Urothelium cell line (cell line): ENCODE measurements around the gene WFDC1.
A peak's percentile ranks its signal among the peaks of the same experiment; 100 is the strongest.

ENCODE experiments used
- DNase-seq: peaks from one replicate; pipeline ENCODE4 v3.0.0; 2011; ENCODE audit warnings: low spot score, mixed read lengths
- FAIRE-seq: peaks from 2 replicates; lab custom pipeline; 2011; peaks lifted over from hg19 to GRCh38; lab: Jason Lieb, UNC

Gene WFDC1, protein sequence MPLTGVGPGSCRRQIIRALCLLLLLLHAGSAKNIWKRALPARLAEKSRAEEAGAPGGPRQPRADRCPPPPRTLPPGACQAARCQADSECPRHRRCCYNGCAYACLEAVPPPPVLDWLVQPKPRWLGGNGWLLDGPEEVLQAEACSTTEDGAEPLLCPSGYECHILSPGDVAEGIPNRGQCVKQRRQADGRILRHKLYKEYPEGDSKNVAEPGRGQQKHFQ

DNA sequence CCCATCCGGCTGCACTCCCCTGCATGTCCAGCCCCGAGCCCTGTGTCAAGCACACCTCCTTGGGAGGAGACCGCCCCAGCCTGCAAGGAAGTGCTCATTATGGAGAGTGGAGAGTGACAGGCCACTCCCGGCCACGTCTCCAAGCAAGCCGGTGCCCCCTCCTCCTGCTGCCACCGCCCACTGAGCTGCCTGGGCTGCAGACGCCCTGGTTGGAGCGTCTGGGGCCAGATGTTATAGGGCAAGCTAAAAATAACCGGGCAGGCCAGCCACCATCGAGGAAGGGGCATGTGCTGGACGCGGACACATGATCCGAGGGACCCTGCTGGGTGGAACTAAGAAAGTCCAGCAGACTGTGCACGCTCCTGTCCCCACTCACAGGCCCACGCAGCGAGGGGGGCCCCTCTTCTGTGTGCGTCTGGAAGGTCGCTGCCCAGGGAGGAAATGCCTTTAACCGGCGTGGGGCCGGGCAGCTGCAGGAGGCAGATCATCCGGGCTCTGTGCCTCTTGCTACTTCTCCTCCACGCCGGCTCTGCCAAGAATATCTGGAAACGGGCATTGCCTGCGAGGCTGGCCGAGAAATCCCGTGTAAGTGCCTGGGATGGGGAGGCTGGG, at the start of gene WFDC1:
Gene WFDC1, plus strand, starts transcription at position 348 of the 612 bp plus-strand sequence. Its CDS starts 94 bp downstream, at position 442.
- FAIRE-seq, result no peak
- DNase-seq, result no peak

DNA sequence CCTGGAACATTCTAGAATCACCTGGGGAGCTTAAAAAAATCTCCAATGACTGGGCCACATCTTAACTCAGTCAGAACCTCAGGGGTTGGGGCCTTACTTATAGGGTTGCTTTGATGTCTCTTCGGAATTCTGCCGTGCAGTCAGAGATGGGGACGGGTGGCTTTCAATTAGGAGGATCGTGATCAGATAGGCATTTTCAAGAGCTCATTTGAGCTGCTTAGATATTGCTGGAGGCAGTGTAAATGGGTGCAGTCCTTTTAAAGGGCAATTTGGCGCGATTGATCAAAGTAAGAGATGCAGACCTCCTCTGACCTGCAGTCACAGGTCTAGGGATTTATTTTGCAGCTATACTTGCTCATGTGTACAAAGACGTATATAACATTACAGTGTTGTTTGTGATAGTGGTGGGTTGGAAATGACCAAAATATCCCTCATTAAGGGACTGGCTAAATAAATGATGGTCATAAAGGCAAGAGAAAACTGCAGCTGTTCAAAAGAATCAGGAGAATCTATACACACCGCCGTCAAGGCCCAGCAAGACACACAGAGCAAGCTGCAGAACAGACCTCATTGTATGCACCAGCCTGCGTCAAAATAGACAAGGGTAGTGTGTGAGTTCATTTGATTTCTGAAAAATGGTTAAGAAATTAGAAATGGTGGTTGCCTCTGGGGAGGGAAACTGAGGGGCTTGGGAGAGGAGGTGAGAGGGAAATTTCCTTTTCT, 48.6 kb upstream of the WFDC1 start:
- no peak for DNase-seq
- FAIRE-seq, result no peak

DNA sequence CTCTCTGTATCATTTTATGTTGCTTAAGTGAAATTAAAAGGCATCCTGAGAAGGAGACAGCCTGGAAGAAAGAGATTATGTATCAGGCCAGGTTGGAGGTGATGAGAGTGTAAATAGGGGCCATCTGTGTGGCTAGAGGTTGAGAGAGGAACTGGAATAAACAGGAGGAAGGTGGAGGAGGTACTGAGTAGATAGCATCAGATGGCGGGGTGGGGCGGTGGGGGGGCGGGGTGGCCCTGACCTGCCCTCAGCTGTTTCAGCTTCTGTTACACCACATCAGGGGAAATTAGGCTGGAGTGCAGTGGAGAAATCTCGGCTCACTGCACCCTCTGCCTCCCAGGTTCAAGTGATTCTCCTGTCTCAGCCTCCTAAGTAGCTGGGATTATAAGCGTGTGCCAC, 48.0 kb upstream of the WFDC1 start:
- FAIRE-seq (no peak), DNase-seq (no peak)

DNA sequence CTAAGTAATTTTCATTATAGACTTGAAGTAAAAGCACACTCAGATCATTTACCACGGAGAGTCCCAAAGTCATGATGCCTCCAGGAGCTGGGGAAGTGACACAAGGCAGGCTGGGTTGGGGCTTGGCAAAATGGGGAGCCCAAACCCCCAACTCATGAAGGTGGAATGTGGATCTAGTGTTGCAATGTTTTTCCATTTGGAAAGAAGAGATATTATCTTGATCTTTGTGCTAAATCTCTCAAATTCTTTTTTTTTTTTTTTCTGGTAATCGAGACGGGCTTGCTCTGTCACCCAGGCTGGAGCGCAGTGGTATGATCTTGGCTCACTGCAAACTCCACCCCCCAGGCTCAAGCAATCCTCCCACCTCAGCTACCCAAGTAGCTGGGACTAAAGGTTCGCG, 47.3 kb upstream of the WFDC1 start:
- DNase-seq, result no peak
- no peak for FAIRE-seq

DNA sequence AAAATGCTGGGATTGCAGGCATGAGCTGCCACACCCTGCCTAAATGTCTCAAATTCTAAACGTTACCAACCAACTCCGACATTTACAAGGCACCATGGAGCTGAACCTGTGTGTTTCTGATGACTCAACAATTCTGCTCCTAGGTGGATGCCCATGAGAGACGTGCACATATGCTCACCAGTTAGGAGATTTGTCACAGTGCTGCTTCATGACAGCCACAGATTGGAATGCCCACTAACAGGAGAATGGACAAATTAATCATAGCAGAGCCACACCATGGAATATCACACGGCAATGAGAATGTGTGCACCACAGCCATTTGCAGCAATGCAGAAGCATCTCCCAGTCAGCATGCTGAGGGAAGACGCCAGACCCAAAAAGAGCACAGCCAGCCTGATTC, 46.8 kb upstream of the WFDC1 start:
- FAIRE-seq (peak; percentile 48), DNase-seq (peak; percentile 53)

DNA sequence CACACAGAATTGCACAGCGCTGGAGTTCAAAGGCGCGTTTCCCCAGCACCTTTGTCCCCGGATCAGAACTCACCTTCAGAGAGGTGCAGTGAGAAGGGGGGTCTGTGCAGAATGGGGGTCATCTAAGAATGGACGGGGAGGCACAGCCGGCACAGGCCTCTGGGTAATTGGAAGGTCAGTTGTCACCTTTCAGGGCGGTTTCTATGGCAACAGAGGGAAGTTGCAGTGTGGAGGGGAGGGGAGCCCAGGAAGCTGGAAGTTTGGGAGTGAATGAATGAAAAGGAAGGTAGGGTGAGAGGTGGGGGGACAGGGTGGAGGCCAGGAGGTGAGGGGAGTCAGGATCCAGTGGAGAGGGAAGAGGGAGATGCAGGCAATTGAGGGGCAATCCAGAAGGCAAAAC, 42.5 kb upstream of the WFDC1 start:
- DNase-seq, result no peak
- no peak for FAIRE-seq

DNA sequence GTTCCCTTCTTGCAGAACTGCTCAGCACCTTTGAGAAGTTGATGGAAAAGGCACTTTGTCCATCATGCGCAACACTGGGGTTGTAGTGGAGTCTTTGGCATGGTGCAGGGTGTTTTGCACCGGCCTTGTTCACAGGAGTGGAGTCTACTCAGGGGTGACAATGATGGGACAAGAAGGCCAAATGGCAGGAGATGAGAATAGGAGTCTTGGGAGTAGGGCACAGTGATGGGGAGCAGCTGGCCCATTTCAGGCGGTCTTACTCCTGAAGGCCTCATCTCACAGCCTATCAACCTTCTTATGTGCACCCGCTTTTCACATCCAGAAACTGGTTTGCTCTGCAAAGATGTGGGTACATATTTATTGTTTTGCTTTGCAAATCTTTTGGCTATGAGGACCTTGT, 41.5 kb upstream of the WFDC1 start:
- FAIRE-seq, result no peak
- no peak for DNase-seq

DNA sequence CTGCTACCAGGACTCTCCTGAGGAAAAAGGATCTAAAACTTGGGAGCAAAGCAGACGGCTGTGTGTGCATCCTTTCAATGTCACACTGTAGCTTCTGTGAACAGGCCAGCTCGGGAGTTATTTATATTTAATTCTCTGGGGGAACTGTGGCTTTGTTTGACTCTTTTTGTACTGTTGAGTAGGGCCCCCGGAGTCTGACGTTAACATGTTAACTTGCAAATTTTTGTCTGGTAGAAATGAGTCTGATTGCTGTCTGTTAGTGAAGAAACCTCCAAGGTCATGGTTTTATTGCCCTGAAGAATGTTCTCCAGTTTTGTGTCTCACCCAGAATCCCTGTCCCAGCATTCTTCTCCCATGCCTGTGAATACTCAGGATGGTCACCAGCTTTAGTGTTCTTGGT, 40.6 kb upstream of the WFDC1 start:
- DNase-seq (no peak), FAIRE-seq (no peak)

DNA sequence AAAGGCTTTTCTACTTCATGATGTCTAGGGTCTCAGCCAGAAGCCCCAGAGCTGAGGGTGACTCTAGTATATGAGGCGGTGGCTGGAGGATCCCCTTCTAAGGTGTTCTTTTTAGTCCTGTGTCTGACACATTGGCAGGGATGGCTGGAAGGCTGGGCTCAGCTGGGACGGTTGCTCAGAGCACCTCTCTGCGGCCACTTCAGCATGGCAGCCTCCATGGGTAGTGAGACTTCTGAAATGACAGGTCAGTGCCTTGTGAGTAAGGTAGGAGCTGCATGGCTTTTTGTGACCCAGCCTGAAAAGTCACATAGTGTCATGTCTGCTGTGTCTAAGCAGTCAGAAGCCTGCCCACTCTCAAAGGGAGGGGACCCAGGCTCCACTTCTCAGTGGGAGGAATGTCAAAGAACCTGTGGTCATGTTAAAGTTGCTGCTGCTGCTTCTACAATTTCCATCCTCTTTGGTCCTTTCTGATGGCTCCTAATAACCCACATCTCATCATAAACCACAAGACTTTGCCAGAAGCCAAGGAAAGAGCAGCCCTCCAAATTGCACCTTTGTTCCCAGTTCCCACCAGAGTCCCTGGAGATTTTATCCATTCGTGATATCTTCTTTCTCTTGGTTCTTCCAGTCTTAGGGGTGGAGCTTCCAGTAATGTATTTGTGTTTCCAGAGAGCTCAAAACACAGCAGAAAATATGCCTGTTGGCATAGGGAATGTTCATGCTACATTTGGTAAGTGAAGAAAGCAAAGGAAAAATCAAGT, 39.4 kb upstream of the WFDC1 start:
- FAIRE-seq, result no peak
- no peak for DNase-seq

DNA sequence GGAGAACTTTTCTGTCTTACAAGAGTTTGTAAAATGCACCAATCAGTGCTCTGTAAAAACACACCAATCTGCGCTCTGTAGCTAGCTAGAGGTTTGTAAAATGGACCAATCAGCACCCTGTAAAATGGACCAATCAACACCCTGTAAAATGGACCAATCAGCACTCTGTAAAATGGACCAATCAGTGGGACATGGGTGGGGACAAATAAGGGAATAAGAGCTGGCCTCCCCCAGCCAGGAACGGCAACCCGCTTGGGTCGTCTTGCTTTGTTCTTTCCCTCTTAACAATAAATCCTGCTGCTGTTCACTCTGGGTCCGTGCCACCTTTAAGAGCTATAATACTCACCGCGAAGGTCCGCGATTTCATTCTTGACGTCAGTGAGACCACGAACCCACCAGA, 36.4 kb upstream of the WFDC1 start:
- no peak for DNase-seq
- FAIRE-seq, result no peak

DNA sequence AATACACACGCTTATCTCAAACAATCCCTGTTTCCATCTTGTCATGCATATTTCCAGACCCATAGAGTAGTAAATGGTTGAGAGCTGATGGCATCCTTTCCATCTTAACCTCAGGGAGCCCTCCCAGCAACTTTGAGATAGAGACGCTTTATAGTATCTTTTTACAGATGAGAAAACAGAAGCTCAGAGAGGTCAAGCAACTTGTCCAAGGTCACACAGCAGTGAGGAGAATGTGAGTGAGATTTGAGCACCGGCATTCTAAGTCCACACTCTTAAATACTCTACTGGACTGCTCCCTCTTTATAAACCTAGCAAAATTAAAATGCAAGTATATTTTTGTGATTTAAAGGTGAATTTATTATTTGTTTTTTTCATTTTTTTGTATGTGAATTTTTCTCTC, 35.0 kb upstream of the WFDC1 start:
- FAIRE-seq (no peak), DNase-seq (no peak)

DNA sequence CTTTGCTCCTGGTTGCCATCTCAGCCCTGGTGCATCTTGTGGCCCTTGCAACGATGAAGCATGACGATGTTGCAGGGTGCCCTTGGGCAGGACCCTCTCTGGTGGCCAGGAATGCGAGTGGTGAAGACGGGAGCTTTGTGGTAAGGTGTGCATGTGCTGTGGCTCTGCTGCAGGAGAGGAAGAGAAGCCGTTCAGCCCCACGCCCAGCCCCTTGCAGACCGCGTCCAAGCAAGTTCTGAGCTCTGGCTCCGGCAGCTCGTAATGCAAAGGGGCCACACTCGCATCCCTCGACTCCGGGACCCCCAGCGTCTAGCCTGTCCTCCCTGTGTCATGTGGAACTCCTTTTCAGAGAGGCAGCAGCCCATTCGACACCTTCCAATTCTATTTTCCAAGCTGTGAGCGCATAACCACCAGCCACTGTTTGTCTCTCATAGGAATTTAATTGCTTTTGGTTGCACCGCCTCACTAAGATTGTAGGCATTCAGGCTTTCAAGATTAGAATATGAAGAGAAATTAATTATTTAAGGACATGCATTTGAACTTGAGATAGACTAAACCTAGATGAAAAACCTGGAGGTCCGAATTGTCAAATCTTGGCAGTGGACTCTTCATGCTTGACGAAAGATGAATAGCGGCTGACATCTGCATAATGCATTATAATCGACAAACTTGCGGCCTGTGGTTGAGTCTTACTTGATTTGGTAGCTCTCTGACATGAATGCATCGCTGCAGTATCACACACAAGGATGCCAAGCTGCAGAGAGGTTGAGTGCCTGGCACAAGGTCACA, 33.7 kb upstream of the WFDC1 start:
- FAIRE-seq, result no peak
- no peak for DNase-seq

DNA sequence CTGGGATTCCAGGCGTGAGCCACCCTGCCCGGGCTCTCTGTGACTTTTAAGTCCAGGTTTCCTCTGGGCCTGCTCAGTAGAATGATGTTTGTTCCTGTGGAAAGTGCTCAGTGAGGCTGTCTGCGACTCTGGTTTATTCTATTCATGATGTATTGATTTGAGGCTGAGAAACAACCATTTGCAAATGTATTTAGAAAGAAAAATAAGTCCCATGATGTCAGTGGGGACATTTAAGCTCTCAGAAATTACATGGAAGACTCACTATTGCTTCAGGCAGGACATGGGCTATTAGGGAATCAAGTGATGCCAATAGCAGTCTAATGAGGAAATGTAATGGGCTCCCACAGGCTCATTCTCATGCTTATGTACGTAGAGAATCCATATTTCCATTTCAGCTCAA, 32.6 kb upstream of the WFDC1 start:
- FAIRE-seq, result no peak

DNA sequence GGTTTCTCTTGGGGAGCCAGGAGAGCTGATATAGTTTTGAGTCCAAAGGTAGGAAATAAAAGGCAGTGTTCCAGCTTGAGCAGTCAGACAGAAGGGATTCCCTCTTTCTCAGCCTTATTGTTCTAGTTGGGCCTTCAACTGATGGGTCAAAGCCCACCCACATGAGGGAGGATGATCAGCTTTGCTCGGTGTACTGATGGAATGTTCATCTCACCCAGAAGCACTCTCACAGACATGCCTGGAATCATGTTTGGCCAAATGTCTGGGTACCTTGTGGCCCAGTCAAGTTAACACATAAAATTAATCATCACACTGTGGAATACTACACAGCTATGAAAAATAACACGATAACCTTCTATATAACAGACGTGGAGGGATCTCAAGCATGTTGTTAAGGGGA, 31.7 kb upstream of the WFDC1 start:
- no peak for FAIRE-seq
- DNase-seq, result no peak

More for the DNA sequence above, 32.6 kb upstream of the WFDC1 start:
- no peak for DNase-seq

DNA sequence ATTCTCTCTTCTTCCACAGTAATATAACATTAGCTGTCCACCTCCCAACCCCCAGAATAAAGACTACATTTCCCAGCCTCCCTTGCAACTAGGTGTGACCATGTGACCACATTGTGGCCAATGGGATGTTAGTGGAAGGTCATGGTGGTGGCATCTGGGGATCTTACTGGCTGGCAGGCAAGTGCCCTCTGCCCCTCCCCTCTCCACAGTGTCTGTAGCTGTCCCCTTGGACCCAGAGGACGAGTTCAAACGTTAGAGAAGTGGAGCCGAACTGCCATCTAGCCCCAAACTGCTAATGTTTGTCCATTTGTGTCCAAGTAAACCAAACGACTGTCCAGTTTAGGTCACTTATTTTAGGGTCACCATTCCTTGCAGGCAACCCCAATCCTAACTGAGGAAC, 28.2 kb upstream of the WFDC1 start:
- peak; percentile 81 for FAIRE-seq
- peak; percentile 58 for DNase-seq

DNA sequence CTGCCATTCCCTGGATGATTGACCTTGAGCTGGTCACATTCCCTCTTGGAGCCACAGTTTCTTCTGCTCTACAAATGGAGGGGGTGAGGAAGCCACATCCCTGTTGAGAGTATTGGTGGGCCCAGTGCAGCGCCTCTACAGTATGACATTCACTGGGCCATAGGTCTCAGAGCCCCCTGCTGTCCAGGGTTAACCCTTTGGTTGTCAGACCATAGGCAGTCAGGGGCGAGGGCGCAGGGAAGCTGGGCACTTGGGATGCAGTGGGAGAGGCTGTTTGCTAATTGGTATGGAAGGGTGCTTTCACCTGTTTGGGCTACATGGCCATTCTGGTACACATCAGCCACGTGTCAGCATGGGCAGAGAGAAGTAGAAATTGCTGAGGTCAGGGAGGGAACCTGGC, 27.3 kb upstream of the WFDC1 start:
- no peak for FAIRE-seq

DNA sequence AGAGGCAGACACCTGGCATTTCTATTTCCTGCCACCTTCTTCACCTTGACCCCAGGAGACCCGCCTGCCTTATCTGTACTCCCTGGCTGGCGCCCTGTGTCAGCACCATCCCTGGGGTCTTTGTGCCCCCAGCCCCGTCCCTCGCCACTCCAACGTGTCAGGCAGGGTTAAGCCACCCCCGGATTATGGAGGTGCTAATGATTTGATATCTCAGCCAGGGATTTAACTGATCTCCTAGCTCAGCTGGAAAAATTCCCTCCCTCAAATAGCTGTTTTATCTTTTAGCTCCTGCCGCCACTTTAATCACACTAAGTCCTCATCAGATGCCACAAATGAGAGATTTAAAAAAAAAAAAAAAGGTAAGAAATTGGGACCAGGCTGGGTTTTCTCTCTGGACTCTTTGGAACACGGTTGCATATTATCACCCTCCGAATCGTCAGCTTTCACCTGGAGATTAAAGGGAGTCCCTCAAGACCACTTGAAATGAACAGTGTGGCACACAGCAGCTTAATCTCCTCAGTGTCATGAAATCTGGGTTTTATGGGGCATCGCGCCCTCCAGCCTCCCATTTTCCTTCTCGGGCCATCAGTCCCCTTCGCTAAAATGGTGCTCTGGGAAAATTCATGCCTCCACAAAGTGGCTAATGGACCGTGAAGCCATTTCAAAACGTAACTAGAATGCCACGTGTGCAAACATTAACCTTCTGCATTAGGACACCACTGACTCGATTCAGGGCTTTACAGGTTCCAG, 26.2 kb upstream of the WFDC1 start:
- FAIRE-seq (no peak), DNase-seq (no peak)

More for the DNA sequence above, 27.3 kb upstream of the WFDC1 start:
- DNase-seq, result no peak

DNA sequence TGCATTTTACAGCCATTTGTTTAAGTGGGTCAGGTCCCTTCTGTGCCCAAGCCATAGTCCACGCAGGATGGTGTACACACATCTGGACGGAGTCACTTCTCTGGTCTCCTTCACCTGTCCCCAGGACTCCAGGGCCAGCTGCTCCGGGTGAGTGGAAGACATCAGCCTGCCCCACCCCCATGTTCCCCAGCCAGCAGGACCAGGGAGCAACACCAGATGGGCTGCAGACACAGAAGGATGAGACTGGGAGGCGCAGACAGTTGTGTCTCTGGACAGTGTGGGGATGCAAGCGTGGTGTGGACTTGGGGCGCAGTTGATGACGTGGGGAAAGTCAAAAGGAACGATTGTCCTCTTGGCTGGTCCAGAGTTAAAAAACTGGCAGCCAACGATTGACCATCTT, 24.6 kb upstream of the WFDC1 start:
- no peak for FAIRE-seq
- DNase-seq, result no peak

DNA sequence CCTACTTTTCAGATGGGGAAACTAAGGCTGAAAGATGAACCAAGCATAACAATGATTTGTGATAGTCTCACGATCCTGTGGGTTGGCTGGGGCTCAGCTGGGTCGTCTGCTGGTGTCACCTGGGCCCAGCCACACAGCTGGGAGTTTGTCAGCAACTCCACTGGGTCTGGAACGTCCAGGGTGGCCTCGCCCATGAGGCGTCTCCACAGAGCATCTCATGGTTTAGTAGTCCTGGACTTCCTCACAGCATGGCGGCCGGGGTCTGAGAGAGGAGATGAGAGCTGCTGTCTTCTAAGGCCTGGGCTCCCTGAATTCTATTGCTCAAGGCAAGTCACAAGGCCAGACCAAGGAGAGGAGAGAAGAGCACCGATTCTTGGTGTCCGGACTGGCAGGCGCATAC, 24.1 kb upstream of the WFDC1 start:
- no peak for DNase-seq
- FAIRE-seq, result no peak

DNA sequence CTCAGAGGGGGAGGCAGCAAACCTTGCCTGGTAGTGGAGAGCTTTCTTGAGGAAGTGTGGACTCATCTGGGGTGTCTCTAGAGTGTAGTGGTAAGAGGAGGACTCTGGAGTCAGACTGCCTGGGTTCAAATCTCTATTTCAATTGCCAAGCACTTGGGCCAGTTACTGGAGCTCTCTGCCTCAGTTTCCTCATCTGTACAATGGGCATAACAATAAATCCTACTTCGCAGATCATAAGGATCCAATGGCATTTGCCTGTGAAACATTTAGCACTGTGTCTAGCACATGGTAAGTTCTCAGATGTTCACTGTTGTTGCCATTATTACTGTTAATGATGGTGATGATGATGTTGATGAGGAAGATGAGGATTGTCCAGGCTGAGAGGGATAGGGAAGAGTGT, 23.6 kb upstream of the WFDC1 start:
- FAIRE-seq (no peak), DNase-seq (no peak)
